ENCODE data around the gene TVP23A.

- TF ChIP-seq CTCF (IDR thresholded peaks at IDR 0.05), result no peak
- TF ChIP-seq EZH2 (IDR thresholded peaks at IDR 0.05; ENCODE audit: borderline replicate concordance, insufficient read depth, low read depth, low read length, poor library complexity, severe bottlenecking), result no peak
These were observed 11.9 kb downstream of the TVP23A start for GRCh38 chr16:10806698-10807097.
